Right lobe of liver (tissue), 4 donors: Measurements from ENCODE around the gene NDUFB11.

Source experiments
- POLR2A ChIP-seq: fragments of 450-650 bp; IDR thresholded peaks from one replicate; pipeline ENCODE4 v1.6.1; 2017; ENCODE audit warnings: antibody characterized with exemption, mild to moderate bottlenecking
- TF ChIP-seq, protein P1 (sequence below), 4 donors: fragments of 200-600 bp in 3 of 4; fragments of 450-650 bp in 1 of 4; IDR thresholded peaks; one replicate each; pipeline versions ENCODE4 v1.5.1 to v1.8.0; 2016 to 2022; ENCODE audit warnings: antibody characterized with exemption in 4 of 4, mild to moderate bottlenecking in 2 of 4
- donor health status: DM: no; HTN: no; CAD: no.
- donor health status: DM: no; HTN: no; CAD: no.
- donor health status: DM: no; HTN: yes; CAD: no.

- TF ChIP-seq, protein P1, sequence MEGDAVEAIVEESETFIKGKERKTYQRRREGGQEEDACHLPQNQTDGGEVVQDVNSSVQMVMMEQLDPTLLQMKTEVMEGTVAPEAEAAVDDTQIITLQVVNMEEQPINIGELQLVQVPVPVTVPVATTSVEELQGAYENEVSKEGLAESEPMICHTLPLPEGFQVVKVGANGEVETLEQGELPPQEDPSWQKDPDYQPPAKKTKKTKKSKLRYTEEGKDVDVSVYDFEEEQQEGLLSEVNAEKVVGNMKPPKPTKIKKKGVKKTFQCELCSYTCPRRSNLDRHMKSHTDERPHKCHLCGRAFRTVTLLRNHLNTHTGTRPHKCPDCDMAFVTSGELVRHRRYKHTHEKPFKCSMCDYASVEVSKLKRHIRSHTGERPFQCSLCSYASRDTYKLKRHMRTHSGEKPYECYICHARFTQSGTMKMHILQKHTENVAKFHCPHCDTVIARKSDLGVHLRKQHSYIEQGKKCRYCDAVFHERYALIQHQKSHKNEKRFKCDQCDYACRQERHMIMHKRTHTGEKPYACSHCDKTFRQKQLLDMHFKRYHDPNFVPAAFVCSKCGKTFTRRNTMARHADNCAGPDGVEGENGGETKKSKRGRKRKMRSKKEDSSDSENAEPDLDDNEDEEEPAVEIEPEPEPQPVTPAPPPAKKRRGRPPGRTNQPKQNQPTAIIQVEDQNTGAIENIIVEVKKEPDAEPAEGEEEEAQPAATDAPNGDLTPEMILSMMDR (IDR thresholded peaks at IDR 0.05): no peak
- TF ChIP-seq POLR2A: no peak
Measured at GRCh38 chrX:47185241-47185640, 40.7 kb upstream of the NDUFB11 start.
